Activated gamma-delta T cell treated with Interleukin-2 at 50 U/mL for 16 hours (primary cell): ENCODE data around the gene ITGA6.
A peak's percentile ranks its signal among the peaks of the same experiment; 100 is the strongest.

Source experiments
- DNase-seq: peaks from one replicate; pipeline ENCODE4 v3.0.0-alpha.2; 2020

The ITGA6 gene

GRCh38 chr2:172416447-172417058, 10.8 kb upstream of the ITGA6 start:
- DNase-seq = no peak

GRCh38 chr2:172420216-172420615, 7.2 kb upstream of the ITGA6 start:
- DNase-seq = no peak

- DNase-seq = no peak
These were observed 4.2 kb upstream of the ITGA6 start for GRCh38 chr2:172423160-172423559.

- DNase-seq = no peak
These were observed 2.0 kb upstream of the ITGA6 start for GRCh38 chr2:172425336-172425735.

GRCh38 chr2:172426635-172427255, 641 bp upstream of the ITGA6 start:
- DNase-seq = no peak

GRCh38 chr2:172427990-172428831, 825 bp downstream of the ITGA6 start:
- peak; percentile 57 for DNase-seq

- no peak for DNase-seq
These were observed 1.4 kb downstream of the ITGA6 start for GRCh38 chr2:172428832-172429210.

- no peak for DNase-seq
These were observed 2.0 kb downstream of the ITGA6 start for GRCh38 chr2:172429301-172429968.

GRCh38 chr2:172430027-172430426, 2.6 kb downstream of the ITGA6 start:
- no peak for DNase-seq

- DNase-seq = no peak
These were observed 3.3 kb downstream of the ITGA6 start for GRCh38 chr2:172430678-172431077.

- DNase-seq = no peak
These were observed 4.1 kb downstream of the ITGA6 start for GRCh38 chr2:172431463-172431862.

GRCh38 chr2:172431993-172432392, 4.6 kb downstream of the ITGA6 start:
- no peak for DNase-seq

GRCh38 chr2:172433144-172433543, 5.8 kb downstream of the ITGA6 start:
- DNase-seq = no peak

- DNase-seq = peak; percentile 71
These were observed 7.6 kb downstream of the ITGA6 start for GRCh38 chr2:172434821-172435605.

- no peak for DNase-seq
These were observed 8.2 kb downstream of the ITGA6 start for GRCh38 chr2:172435606-172435911.

- DNase-seq = no peak
These were observed 9.5 kb downstream of the ITGA6 start for GRCh38 chr2:172436889-172437288.

- no peak for DNase-seq
These were observed 10.3 kb downstream of the ITGA6 start for GRCh38 chr2:172437419-172438341.

GRCh38 chr2:172438741-172439508, 11.5 kb downstream of the ITGA6 start:
- no peak for DNase-seq

GRCh38 chr2:172439509-172439860, 12.1 kb downstream of the ITGA6 start:
- DNase-seq = no peak

GRCh38 chr2:172439911-172440310, 12.5 kb downstream of the ITGA6 start:
- no peak for DNase-seq

GRCh38 chr2:172440795-172441194, 13.4 kb downstream of the ITGA6 start:
- DNase-seq = no peak
